Urinary bladder (tissue), 4 donors: Measurements from ENCODE around the gene S100A14. TPM values are rescaled to one million over a fixed set of nuclear protein-coding genes. Genes with fewer than 3 reads are reported as not detected.

ENCODE experiments used
- DNase-seq: peaks from one replicate; pipeline ENCODE4 v3.0.0-alpha.2; 2015; ENCODE audit errors: extremely low spot score
- H3K27ac ChIP-seq: one replicate; pipeline ENCODE4 v1.5.1; 2013; ENCODE audit warnings: low read depth, mild to moderate bottlenecking, moderate library complexity
- H3K36me3 ChIP-seq: one replicate; pipeline ENCODE4 v1.6.1; 2013; ENCODE audit warnings: mild to moderate bottlenecking, moderate library complexity; ENCODE audit not compliant: insufficient read depth
- H3K4me1 ChIP-seq: one replicate; pipeline ENCODE4 v1.6.1; 2013; ENCODE audit warnings: mild to moderate bottlenecking, moderate library complexity; ENCODE audit not compliant: insufficient read depth
- H3K4me3 ChIP-seq: one replicate; pipeline ENCODE4 v1.5.1; 2013; ENCODE audit warnings: low read depth, low read length
- WGBS: extraction: QIAGEN DNeasy Blood & Tissue Kit; methylation state at CpG from one replicate; pipeline ENCODE4 v1.1.7; 2013; 5-methylcytosine and 5-hydroxymethylcytosine counted together
- polyA plus RNA-seq: library from polyadenylated mRNA; stranded (reverse); fragments of 200-250 nt; gene quantifications from one replicate; pipeline ENCODE4 v1.2.3, GENCODE V29; 2013
- total RNA-seq: library from RNA; depleted of rRNA; stranded (reverse); fragments of >200 nt; gene quantifications from one replicate; pipeline ENCODE4 v1.2.3, GENCODE V29; 2014
- donor health status: healthy with polysubstance abuse.
- donor health status: healthy.

Gene S100A14
- total and polyA plus RNA-seq, 2 donors, result 7.1 to 8.1 TPM

DNA sequence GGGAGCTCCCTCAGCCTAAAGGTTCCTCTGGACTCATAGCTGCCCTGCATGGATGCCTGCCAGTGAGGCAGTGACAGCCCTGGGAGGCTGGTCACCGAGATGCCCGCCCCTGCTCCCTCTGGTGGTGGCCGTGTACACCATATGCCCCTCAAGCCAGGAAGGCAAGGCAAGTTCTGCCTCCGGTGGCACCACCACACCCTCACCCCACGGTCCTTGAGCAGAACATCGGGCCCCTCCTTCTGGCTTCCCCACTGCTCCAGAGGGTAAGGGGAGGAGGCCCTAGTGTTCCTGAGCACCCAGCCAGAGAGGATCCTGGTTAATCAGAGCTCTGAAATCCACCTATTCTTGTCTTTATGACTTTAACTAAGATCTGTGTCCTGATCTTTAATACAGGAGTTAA lies 1.5 kb upstream of the S100A14 start:
- Histone ChIP-seq H3K4me3 (no peak overlapping the region), H3K4me1 (no peaks in the 10 kb centered on the region), H3K36me3 (peaks cover 2% of the 10 kb centered on the region), H3K27ac (no peak overlapping the region)
- WGBS, result 62% methylated on average over 6 of the region's 6 CpGs
- DNase-seq, result no peak

DNA sequence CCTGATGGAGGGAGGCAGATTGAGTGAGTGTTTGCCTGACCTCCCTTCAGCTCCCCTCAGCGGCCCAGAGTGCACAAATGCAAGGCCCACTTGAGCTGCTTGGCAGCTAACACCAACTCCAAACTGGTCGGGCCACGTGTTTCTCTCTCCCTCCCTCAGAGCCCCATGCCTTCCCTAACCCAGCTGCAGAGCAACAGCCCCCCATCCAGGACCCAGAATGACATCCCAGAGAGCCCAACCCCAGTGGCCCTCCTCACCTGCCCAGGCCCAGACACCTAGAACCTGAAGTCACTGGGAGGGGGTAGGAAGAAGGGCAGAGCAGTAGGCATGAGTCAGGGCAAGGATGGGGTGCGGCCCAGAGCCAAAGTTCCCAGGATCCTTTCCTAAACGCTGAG lies 789 bp upstream of the S100A14 start:
- 68% methylated on average over 5 of the region's 5 CpGs for WGBS
- no peak overlapping the region for H3K27ac ChIP-seq
- DNase-seq, result no peak

GRCh38 chr1:153615406-153615805 lies 719 bp downstream of the S100A14 start:
- H3K27ac ChIP-seq, result no peak overlapping the region
- H3K4me1 ChIP-seq, result no peaks in the 10 kb centered on the region
- no peak overlapping the region for H3K4me3 ChIP-seq
- WGBS, result 84% methylated on average over 2 of the region's 2 CpGs
- H3K36me3 ChIP-seq, result peaks cover 2% of the 10 kb centered on the region
- DNase-seq, result no peak

More for the DNA sequence above, 789 bp upstream of the S100A14 start:
- Histone ChIP-seq H3K36me3 (peaks cover 2% of the 10 kb centered on the region), H3K4me3 (no peak overlapping the region), H3K4me1 (no peaks in the 10 kb centered on the region)

DNA sequence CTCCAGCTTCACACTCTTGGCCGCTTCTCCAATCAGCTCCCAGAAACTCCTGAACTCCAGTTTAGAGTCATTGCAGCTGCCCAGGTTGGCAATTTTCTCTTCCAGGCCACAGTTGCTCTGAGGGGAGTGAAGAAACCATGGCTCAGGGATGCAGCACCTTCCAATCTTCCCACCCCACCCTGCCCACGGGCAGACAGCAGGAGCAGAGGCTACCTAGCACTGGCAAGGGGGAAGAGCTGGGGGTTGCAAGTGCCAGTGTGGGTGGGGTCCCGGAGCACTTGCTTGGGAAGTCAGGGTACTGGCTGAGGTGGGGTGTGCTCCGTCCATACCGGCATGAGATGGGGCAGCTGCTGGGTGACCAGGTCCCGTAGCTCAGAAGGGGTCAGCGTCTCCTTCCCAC lies 1.2 kb downstream of the S100A14 start:
- no peaks in the 10 kb centered on the region for H3K4me1 ChIP-seq
- H3K4me3 ChIP-seq, result no peak overlapping the region
- no peak overlapping the region for H3K27ac ChIP-seq
- H3K36me3 ChIP-seq, result peaks cover 2% of the 10 kb centered on the region
- DNase-seq, result no peak
- 93% methylated on average over 7 of the region's 7 CpGs for whole genome bisulfite sequencing

DNA sequence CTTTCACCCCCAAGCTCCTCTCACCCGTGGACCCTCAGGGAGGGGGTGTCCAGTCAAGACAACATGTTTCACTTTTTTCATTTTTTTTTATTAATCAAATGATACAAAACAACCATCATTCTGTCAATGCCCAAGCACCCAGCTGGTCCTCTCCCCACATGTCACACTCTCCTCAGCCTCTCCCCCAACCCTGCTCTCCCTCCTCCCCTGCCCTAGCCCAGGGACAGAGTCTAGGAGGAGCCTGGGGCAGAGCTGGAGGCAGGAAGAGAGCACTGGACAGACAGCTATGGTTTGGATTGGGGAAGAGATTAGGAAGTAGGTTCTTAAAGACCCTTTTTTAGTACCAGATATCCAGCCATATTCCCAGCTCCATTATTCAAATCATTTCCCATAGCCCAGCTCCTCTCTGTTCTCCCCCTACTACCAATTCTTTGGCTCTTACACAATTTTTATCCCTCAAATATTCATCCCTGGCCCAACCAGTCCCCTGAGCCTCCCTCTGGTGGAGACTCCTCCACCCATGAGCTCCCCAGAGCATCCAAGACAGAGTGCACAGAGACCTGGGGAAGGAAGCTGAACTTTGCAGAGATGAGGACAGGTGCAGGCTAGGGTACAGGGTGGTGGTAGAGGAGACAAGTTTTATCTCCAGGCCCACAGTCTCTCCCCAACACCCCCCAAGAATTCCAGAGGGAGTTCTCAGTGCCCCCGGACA lies 1.8 kb downstream of the S100A14 start:
- WGBS, result 62% methylated on average over 2 of the region's 2 CpGs
- no peaks in the 10 kb centered on the region for H3K4me1 ChIP-seq

GRCh38 chr1:153613406-153613805 lies 2.7 kb downstream of the S100A14 start:
- DNase-seq, result no peak
- no peak overlapping the region for H3K27ac ChIP-seq
- no peaks in the 10 kb centered on the region for H3K4me1 ChIP-seq
- no peak overlapping the region for H3K4me3 ChIP-seq
- no peaks in the 10 kb centered on the region for H3K36me3 ChIP-seq
- WGBS, result 69% methylated on average over 5 of the region's 5 CpGs

More for the DNA sequence above, 1.8 kb downstream of the S100A14 start:
- DNase-seq, result no peak
- Histone ChIP-seq H3K36me3 (peaks cover 2% of the 10 kb centered on the region), H3K4me3 (no peak overlapping the region), H3K27ac (no peak overlapping the region)

GRCh38 chr1:153612755-153613331 lies 3.3 kb downstream of the S100A14 start, which contains the start of gene S100A16:
Gene S100A16 (minus strand): TSS chr1:153613137. CDS start chr1:153608151, 4,986 bp downstream.
- Histone ChIP-seq H3K36me3 (no peaks in the 10 kb centered on the region), H3K4me3 (peak within 1 kb of the TSS; percentile 58), H3K27ac (peak within 1 kb of the TSS; percentile 75), H3K4me1 (no peaks in the 10 kb centered on the region)
- 18% methylated on average over 9 of the region's 9 CpGs for WGBS
- no peak for DNase-seq

DNA sequence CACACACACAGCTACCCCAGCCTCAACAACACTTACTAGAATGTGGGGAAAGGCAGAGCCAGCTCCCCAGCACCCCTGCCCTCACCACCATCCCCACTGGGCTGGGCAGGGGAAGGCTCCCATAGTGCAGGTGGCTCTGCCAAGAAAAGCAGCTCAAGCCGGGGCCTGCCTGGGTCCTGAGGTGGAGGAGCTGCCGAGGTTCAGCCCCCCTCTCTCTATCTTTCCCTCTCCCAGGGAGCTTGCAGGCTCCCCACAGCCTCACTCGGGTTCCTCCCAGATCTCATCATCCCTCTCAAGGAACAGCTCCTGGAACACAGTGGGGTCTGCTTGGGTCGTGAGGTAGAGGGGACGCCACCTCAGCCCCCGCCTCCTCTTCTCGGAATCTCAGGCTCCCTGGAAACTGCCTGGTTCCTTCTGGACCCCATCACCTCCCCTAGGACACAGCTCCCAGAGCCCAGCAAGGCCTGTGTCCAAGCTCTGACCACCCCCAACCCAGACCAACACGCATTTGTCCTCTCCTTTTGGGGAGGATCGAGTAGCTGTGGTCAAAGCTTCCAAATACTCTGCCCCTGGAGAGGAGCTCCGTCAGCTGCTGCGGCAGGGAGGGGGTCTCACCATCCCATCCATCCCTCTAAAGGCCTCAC lies 3.9 kb downstream of the S100A14 start:
- WGBS, result 25% methylated on average over 11 of the region's 11 CpGs
- H3K4me3 ChIP-seq, result peak overlapping the region; percentile 58
- no peak for DNase-seq
- no peaks in the 10 kb centered on the region for H3K4me1 ChIP-seq
- no peaks in the 10 kb centered on the region for H3K36me3 ChIP-seq
- H3K27ac ChIP-seq, result peak overlapping the region; percentile 75

DNA sequence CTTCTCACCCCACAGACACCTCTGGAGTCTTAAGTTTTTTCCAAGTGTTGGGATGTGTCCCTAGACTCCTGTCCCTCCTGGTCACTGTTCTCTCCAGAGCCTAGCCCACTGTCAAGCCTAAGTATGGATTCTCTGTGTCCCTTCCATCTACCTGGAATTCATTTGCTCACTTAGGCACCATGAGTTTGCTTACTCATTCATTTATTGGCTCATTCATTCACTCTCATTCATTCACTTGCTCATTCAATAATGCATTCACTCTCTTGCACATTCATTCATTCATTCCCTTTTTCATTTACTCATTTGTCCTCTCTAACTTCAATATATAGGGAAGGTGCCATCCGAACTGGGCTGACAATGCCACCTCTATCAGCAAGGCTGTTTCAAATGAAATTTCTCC lies 4.8 kb downstream of the S100A14 start:
- WGBS, result 80% methylated on average over 1 of the region's 1 CpG
- H3K4me1 ChIP-seq, result no peaks in the 10 kb centered on the region
- H3K36me3 ChIP-seq, result no peaks in the 10 kb centered on the region
- no peak overlapping the region for H3K27ac ChIP-seq
- no peak for DNase-seq
- H3K4me3 ChIP-seq, result no peak overlapping the region

DNA sequence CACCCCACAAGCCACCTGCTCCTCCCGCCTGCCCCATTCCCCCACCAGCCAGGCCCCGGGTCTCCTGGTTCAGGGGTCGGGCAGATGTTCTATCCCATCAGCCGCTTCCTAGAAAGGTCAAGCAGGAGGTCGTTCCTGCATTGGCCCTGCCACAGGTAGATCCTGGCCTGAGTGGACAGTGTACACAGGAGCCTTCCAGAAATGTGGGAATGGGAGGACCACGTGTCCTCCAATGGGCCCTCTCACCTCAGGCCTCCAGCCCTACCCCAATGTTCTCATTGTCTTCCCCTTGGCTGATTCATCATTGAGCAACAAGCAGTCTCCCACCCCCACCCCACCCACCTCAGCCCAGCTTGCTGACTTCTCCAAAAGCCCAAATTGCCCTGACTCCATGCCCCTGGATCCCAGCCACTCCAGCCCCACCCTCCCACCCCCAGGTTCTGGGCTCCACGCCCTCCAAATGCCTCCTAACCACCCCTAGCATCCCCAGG lies 5.3 kb downstream of the S100A14 start:
- Histone ChIP-seq H3K4me1 (no peaks in the 10 kb centered on the region), H3K27ac (no peak overlapping the region), H3K36me3 (no peaks in the 10 kb centered on the region), H3K4me3 (no peak overlapping the region)
- no peak for DNase-seq
- 86% methylated on average over 7 of the region's 7 CpGs for WGBS

DNA sequence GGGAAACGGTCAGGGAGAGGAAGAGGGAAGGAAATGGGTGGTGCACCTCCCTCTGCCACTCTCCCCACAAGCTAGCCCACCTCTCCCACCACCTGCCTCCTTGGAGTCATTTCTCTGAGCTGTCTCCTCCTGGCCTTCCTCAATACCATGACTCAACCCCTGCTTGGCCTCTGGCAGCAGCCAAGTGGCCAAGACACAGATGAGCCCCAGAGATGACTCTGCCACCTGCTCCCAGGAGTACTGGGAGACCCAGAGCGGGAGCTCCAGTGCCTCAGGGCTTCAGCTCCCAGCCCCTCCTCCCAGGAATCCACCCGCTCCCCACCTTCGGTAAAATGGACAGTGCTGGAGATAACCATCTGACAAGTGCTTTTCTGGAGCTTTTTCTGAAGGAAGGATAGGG lies 5.8 kb downstream of the S100A14 start:
- Histone ChIP-seq H3K4me3 (no peak overlapping the region), H3K27ac (no peak overlapping the region), H3K4me1 (no peaks in the 10 kb centered on the region), H3K36me3 (no peaks in the 10 kb centered on the region)
- DNase-seq, result no peak
- WGBS, result 51% methylated on average over 4 of the region's 4 CpGs

DNA sequence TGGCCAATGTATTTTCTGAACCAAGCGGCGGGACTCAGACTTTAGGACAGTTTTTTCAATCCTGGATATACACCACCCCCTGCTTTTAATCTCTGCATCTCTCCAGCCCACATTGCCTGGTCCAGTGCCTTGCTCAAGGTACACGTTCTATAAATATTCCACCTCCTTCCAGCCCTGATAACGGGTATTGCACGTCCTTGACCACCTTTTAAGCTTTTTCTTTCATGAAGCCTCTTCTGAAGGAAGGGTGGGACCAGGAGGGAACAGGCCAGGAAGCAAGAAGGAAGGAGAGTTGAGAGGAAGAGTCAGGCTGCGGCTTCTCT lies 6.6 kb downstream of the S100A14 start:
- no peaks in the 10 kb centered on the region for H3K4me1 ChIP-seq
- no peaks in the 10 kb centered on the region for H3K36me3 ChIP-seq
- WGBS, result 57% methylated on average over 6 of the region's 6 CpGs
- peak overlapping the region; percentile 77 for H3K27ac ChIP-seq
- no peak for DNase-seq
- no peak overlapping the region for H3K4me3 ChIP-seq

DNA sequence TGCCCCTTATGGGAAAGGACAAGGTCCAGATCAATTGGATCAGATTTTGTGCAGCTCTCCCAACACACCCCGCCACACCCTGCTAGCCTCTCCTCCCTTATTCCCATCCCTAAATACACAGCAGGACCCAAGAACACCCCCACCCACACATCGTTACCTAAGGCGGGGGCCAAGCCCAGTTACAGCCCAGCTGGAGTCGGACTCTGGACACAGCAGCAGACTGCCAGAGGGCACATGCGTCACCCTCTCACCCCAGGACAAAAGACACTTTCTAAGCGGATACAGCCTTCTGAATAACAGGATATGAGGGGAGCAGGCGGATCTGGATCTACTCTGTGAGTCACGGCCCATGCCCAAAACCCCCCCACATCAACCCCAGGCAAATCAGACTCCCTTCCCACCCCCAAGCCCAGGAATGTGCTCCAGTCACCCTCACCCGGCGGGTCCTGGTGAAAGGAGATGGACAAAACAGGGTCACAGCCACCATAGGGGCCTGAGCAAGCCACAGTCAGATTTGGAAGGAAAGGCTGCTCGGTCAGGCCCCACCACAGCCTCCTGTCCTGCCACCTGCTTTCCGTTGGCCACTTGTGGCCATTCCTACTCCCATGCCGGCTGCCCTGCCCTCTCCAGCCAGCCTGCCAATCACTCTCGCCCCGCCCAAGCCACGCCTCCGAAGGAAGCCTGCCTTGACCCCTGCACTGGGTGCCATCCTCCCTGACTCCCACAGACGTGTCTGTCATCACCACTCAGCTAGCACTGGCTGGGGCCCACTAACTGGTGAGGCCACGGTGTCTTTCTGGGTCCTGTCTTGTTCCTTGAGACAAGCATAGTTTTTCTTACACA lies 7.2 kb downstream of the S100A14 start:
- Histone ChIP-seq H3K4me1 (no peaks in the 10 kb centered on the region), H3K36me3 (no peaks in the 10 kb centered on the region), H3K4me3 (no peak overlapping the region), H3K27ac (peak overlapping the region; percentile 77)
- WGBS, result 57% methylated on average over 19 of the region's 19 CpGs
- no peak for DNase-seq
